Activated T-cell treated with anti-CD3 and anti-CD28 coated beads for 24 hours (primary cell): ENCODE data around the gene SPDYC.
A peak's percentile ranks its signal among the peaks of the same experiment; 100 is the strongest.

Experiments used
- DNase-seq: peaks from one replicate; pipeline ENCODE4 v3.0.0-alpha.2; 2020; ENCODE audit warnings: low read depth

The SPDYC gene

GRCh38 chr11:65170058-65170534, at the start of gene SPDYC:
Gene SPDYC, plus strand, starts transcription at chr11:65170233. Its CDS starts 1,125 bp downstream, at chr11:65171358.
- DNase-seq = no peak

- DNase-seq = no peak
Measured at GRCh38 chr11:65120831-65121230, 49.2 kb upstream of the SPDYC start.

- no peak for DNase-seq
Measured at GRCh38 chr11:65121447-65121864, 48.6 kb upstream of the SPDYC start.

GRCh38 chr11:65121865-65122696, 48.0 kb upstream of the SPDYC start, which contains the start of the genes FAU and MRPL49:
Gene FAU, minus strand, starts transcription at chr11:65122134. Its CDS starts 321 bp downstream, at chr11:65121813.
Gene MRPL49, plus strand, starts transcription at chr11:65122321. Its CDS starts 26 bp downstream, at chr11:65122347.
- peak; percentile 98 for DNase-seq

- no peak for DNase-seq
Measured at GRCh38 chr11:65124480-65125196, 45.4 kb upstream of the SPDYC start.

GRCh38 chr11:65125197-65126056, 44.6 kb upstream of the SPDYC start:
- no peak for DNase-seq

- DNase-seq = no peak
Measured at GRCh38 chr11:65126624-65127274, 43.3 kb upstream of the SPDYC start.

GRCh38 chr11:65127473-65128181, 42.4 kb upstream of the SPDYC start:
- no peak for DNase-seq

GRCh38 chr11:65128182-65129145, 41.6 kb upstream of the SPDYC start:
- no peak for DNase-seq

- DNase-seq = no peak
Measured at GRCh38 chr11:65129649-65130441, 40.2 kb upstream of the SPDYC start.

GRCh38 chr11:65130631-65131416, 39.2 kb upstream of the SPDYC start:
- DNase-seq = no peak

GRCh38 chr11:65131417-65131776, 38.6 kb upstream of the SPDYC start:
- DNase-seq = no peak

- DNase-seq = no peak
Measured at GRCh38 chr11:65131895-65132237, 38.2 kb upstream of the SPDYC start.

GRCh38 chr11:65132238-65132987, 37.6 kb upstream of the SPDYC start:
- DNase-seq = no peak

- DNase-seq = no peak
Measured at GRCh38 chr11:65132988-65133700, 36.9 kb upstream of the SPDYC start.

GRCh38 chr11:65133724-65134123, 36.3 kb upstream of the SPDYC start:
- DNase-seq = no peak
